Measurements from ENCODE around the gene TOGARAM2. TPM values are rescaled to one million over a fixed set of nuclear protein-coding genes. Genes with fewer than 3 reads are reported as not detected.

TOGARAM2 gene
- total and polyA plus RNA-seq, 9 donors: 0.52 to 3.8 (median 1.3) TPM

DNA sequence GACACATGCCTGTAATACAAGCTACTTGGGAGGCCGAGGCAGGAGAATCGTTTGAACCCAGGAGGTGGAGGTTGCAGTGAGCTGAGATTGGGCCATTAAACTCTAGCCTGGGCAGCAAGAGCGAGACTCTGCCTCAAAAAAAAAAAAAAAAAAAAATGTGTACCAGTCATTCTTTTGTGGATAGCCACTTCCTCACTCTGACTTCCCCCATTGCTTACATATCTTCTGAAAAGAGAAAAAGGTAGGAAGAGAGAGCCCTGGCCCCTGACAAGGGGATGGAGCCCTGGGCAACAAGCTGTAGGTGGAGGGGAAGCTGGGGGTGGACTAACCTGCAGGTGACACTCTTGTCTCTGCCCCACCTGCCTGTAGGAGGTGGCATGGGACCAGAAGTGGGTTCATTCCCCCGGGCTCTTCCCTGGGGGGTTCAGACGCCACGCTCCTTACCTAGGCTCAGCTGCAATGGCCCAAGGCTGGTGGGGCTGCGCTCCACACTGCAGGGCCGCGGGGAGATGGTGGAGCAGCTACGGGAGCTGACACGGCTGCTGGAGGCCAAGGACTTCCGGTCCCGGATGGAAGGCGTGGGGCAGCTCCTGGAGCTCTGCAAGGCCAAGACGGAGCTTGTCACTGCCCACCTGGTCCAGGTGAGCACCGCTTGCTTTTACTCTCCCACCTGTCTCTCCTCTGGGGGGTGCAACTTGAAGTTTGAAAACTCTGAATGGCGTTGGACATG lies 54.1 kb downstream of the TOGARAM2 start:
- Histone ChIP-seq H3K36me3 (ENCODE audit: control insufficient read depth, insufficient read depth, low read length) (no peaks in the 10 kb centered on the region), H3K9me3 (replicated peaks; ENCODE audit: control insufficient read depth, low read depth, low read length) (no peaks in the 10 kb centered on the region), H3K4me3 (ENCODE audit: low read length) (no peak overlapping the region), H3K27me3 (ENCODE audit: control insufficient read depth, insufficient read depth, low read length) (peaks cover 5% of the 10 kb centered on the region), H3K4me1 (ENCODE audit: control insufficient read depth, insufficient read depth, low read length) (no peaks in the 10 kb centered on the region), H3K27ac (ENCODE audit: low read length) (no peak overlapping the region)
- DNase-seq: no peak
- WGBS (ENCODE audit: insufficient coverage): 90% methylated on average over 13 of the region's 17 CpGs

GRCh38 chr2:29039718-29040480 lies 58.8 kb downstream of the TOGARAM2 start:
- peaks cover 20% of the 10 kb centered on the region for H3K4me1 ChIP-seq (ENCODE audit: control insufficient read depth, insufficient read depth, low read length)
- no peaks in the 10 kb centered on the region for H3K9me3 ChIP-seq (replicated peaks; ENCODE audit: control insufficient read depth, low read depth, low read length)
- WGBS (ENCODE audit: insufficient coverage): no CpG with 5 or more reads among the region's 4 CpGs
- no peak for DNase-seq
- no peak overlapping the region for H3K27ac ChIP-seq (ENCODE audit: low read length)
- H3K36me3 ChIP-seq (ENCODE audit: control insufficient read depth, insufficient read depth, low read length): no peaks in the 10 kb centered on the region
- no peak overlapping the region for H3K4me3 ChIP-seq (ENCODE audit: low read length)
- H3K27me3 ChIP-seq (ENCODE audit: control insufficient read depth, insufficient read depth, low read length): peaks cover 2% of the 10 kb centered on the region

DNA sequence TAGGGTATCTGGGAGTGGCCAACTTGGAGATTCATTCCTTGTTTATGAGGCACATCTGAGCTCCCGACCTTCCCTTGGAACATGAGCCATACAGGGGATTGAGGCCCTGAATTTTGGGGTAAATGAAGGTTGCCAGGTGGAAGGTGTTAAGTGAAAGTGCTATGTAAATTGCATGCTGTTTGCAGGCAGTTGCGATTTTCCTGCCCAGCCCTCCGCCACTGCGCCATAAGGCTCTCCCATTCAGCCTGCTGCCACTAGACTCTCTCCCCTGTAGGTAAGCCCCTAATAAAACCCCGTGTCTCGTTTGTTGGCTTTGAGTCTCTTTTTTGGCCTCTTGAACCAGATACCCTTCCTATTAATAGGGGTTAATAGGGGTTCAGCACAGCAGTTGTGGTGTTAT lies 59.5 kb downstream of the TOGARAM2 start:
- H3K27me3 ChIP-seq (ENCODE audit: control insufficient read depth, insufficient read depth, low read length): peaks cover 2% of the 10 kb centered on the region
- H3K9me3 ChIP-seq (replicated peaks; ENCODE audit: control insufficient read depth, low read depth, low read length): no peaks in the 10 kb centered on the region
- H3K36me3 ChIP-seq (ENCODE audit: control insufficient read depth, insufficient read depth, low read length): no peaks in the 10 kb centered on the region
- H3K4me3 ChIP-seq (ENCODE audit: low read length): no peak overlapping the region
- WGBS (ENCODE audit: insufficient coverage): no CpG with 5 or more reads among the region's 6 CpGs
- DNase-seq: no peak
- no peak overlapping the region for H3K27ac ChIP-seq (ENCODE audit: low read length)
- H3K4me1 ChIP-seq (ENCODE audit: control insufficient read depth, insufficient read depth, low read length): peaks cover 20% of the 10 kb centered on the region

- Histone ChIP-seq H3K27ac (ENCODE audit: low read length) (no peak overlapping the region), H3K27me3 (ENCODE audit: control insufficient read depth, insufficient read depth, low read length) (peaks cover 2% of the 10 kb centered on the region), H3K9me3 (replicated peaks; ENCODE audit: control insufficient read depth, low read depth, low read length) (no peaks in the 10 kb centered on the region), H3K4me1 (ENCODE audit: control insufficient read depth, insufficient read depth, low read length) (peaks cover 22% of the 10 kb centered on the region), H3K4me3 (ENCODE audit: low read length) (no peak overlapping the region), H3K36me3 (ENCODE audit: control insufficient read depth, insufficient read depth, low read length) (no peaks in the 10 kb centered on the region)
- WGBS (ENCODE audit: insufficient coverage): 94% methylated on average over 7 of the region's 9 CpGs
- DNase-seq: no peak
These were observed 60.1 kb downstream of the TOGARAM2 start for GRCh38 chr2:29041161-29041660.

DNA sequence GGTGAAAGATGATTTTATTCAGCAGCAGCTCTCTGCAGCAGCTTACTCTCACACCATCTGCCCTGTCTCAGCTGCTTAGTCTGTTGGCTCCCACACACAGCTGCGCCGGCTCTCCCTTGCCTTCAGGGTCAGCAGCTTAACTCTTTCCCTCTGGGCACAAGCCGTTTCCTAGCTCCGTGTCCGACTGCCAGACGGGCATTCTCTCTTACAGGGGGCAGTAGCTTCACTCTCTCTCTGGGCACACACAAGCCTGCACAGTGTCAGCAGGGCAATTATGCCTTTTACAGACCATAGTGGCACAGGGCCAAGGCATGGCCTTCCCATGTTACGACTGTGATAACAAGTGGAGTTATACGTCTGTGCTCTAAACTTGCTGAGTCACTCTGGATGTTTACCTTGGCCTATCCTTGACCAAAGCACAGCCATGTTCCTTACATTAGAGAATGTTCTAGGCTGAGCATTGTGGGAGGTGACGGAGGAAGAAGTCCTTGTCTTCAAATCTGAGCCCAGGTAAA lies 61.5 kb downstream of the TOGARAM2 start:
- H3K4me1 ChIP-seq (ENCODE audit: control insufficient read depth, insufficient read depth, low read length): peaks cover 27% of the 10 kb centered on the region
- no peak overlapping the region for H3K4me3 ChIP-seq (ENCODE audit: low read length)
- H3K36me3 ChIP-seq (ENCODE audit: control insufficient read depth, insufficient read depth, low read length): no peaks in the 10 kb centered on the region
- H3K27me3 ChIP-seq (ENCODE audit: control insufficient read depth, insufficient read depth, low read length): peaks cover 2% of the 10 kb centered on the region
- no peak overlapping the region for H3K27ac ChIP-seq (ENCODE audit: low read length)
- DNase-seq: peak; percentile 83
- WGBS (ENCODE audit: insufficient coverage): 26% methylated on average over 8 of the region's 9 CpGs
- H3K9me3 ChIP-seq (replicated peaks; ENCODE audit: control insufficient read depth, low read depth, low read length): no peaks in the 10 kb centered on the region

GRCh38 chr2:29044459-29044858 lies 63.4 kb downstream of the TOGARAM2 start:
- WGBS (ENCODE audit: insufficient coverage): 94% methylated on average over 4 of the region's 4 CpGs
- Histone ChIP-seq H3K4me3 (ENCODE audit: low read length) (no peak overlapping the region), H3K27me3 (ENCODE audit: control insufficient read depth, insufficient read depth, low read length) (peaks cover 2% of the 10 kb centered on the region), H3K27ac (ENCODE audit: low read length) (no peak overlapping the region), H3K4me1 (ENCODE audit: control insufficient read depth, insufficient read depth, low read length) (peaks cover 27% of the 10 kb centered on the region), H3K36me3 (ENCODE audit: control insufficient read depth, insufficient read depth, low read length) (no peaks in the 10 kb centered on the region), H3K9me3 (replicated peaks; ENCODE audit: control insufficient read depth, low read depth, low read length) (no peaks in the 10 kb centered on the region)
- no peak for DNase-seq

- Histone ChIP-seq H3K27ac (ENCODE audit: low read length) (no peak overlapping the region), H3K9me3 (replicated peaks; ENCODE audit: control insufficient read depth, low read depth, low read length) (no peaks in the 10 kb centered on the region), H3K4me1 (ENCODE audit: control insufficient read depth, insufficient read depth, low read length) (peaks cover 33% of the 10 kb centered on the region), H3K27me3 (ENCODE audit: control insufficient read depth, insufficient read depth, low read length) (no peaks in the 10 kb centered on the region), H3K36me3 (ENCODE audit: control insufficient read depth, insufficient read depth, low read length) (no peaks in the 10 kb centered on the region), H3K4me3 (ENCODE audit: low read length) (no peak overlapping the region)
- WGBS (ENCODE audit: insufficient coverage): 83% methylated on average over 1 of the region's 2 CpGs
- no peak for DNase-seq
These were observed 65.2 kb downstream of the TOGARAM2 start for GRCh38 chr2:29046321-29046720.

GRCh38 chr2:29047083-29047845 lies 66.2 kb downstream of the TOGARAM2 start:
- no peak for DNase-seq
- 85% methylated on average over 7 of the region's 9 CpGs for WGBS (ENCODE audit: insufficient coverage)
- no peak overlapping the region for H3K4me3 ChIP-seq (ENCODE audit: low read length)
- no peaks in the 10 kb centered on the region for H3K9me3 ChIP-seq (replicated peaks; ENCODE audit: control insufficient read depth, low read depth, low read length)
- H3K4me1 ChIP-seq (ENCODE audit: control insufficient read depth, insufficient read depth, low read length): peaks cover 29% of the 10 kb centered on the region
- H3K27me3 ChIP-seq (ENCODE audit: control insufficient read depth, insufficient read depth, low read length): peaks cover 3% of the 10 kb centered on the region
- H3K27ac ChIP-seq (ENCODE audit: low read length): no peak overlapping the region
- no peaks in the 10 kb centered on the region for H3K36me3 ChIP-seq (ENCODE audit: control insufficient read depth, insufficient read depth, low read length)

GRCh38 chr2:29050591-29050990 lies 69.5 kb downstream of the TOGARAM2 start:
- Histone ChIP-seq H3K4me1 (ENCODE audit: control insufficient read depth, insufficient read depth, low read length) (peaks cover 23% of the 10 kb centered on the region), H3K36me3 (ENCODE audit: control insufficient read depth, insufficient read depth, low read length) (no peaks in the 10 kb centered on the region), H3K9me3 (replicated peaks; ENCODE audit: control insufficient read depth, low read depth, low read length) (no peaks in the 10 kb centered on the region), H3K27ac (ENCODE audit: low read length) (no peak overlapping the region), H3K4me3 (ENCODE audit: low read length) (no peak overlapping the region), H3K27me3 (ENCODE audit: control insufficient read depth, insufficient read depth, low read length) (peaks cover 4% of the 10 kb centered on the region)
- DNase-seq: no peak
- 45% methylated on average over 7 of the region's 8 CpGs for WGBS (ENCODE audit: insufficient coverage)

DNA sequence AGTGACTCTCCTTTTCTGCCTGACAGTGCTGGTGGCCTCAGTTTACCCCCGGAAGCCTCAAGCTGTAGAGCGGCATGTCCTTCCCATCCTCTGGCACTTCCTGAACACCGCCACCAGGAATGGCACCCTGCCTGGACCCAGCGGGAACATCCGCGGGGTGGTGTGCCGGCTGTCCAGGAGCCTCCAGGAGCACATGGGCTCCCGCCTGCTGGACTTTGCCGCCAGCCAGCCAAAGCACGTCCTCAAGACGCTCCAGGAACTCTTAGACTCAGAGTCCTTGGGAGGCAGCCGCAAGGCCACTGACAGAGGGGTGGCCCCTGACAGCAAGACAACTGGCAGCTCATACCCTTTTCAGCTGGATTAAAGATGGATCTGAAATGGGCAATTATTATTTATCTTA lies 70.6 kb downstream of the TOGARAM2 start:
- Histone ChIP-seq H3K36me3 (ENCODE audit: control insufficient read depth, insufficient read depth, low read length) (no peaks in the 10 kb centered on the region), H3K27me3 (ENCODE audit: control insufficient read depth, insufficient read depth, low read length) (peaks cover 4% of the 10 kb centered on the region), H3K27ac (ENCODE audit: low read length) (no peak overlapping the region), H3K4me3 (ENCODE audit: low read length) (no peak overlapping the region), H3K4me1 (ENCODE audit: control insufficient read depth, insufficient read depth, low read length) (peaks cover 20% of the 10 kb centered on the region), H3K9me3 (replicated peaks; ENCODE audit: control insufficient read depth, low read depth, low read length) (no peaks in the 10 kb centered on the region)
- 86% methylated on average over 11 of the region's 12 CpGs for WGBS (ENCODE audit: insufficient coverage)
- no peak for DNase-seq
